ENCODE measurements around the gene TUBB6.

Gene TUBB6

DNA sequence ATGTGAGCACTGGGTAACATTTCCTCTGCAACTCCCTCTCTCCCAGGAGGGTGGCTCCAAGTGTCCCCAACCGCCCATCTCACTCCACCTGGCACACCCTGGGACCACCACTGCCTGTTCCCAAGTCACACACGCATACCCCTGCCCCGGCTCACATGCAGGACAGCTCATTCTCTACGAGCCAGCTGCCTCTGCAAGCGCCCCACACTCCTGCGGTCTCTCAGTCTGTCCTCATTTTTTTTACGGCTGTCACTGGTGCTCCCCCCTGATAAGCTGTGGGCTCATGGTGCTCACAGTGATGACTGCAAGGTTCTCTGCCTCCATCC is 38.2 kb downstream of the TUBB6 start:
- DNase-seq (ENCODE audit: extremely low read depth, low read depth): no peak
- TF ChIP-seq, protein P1, sequence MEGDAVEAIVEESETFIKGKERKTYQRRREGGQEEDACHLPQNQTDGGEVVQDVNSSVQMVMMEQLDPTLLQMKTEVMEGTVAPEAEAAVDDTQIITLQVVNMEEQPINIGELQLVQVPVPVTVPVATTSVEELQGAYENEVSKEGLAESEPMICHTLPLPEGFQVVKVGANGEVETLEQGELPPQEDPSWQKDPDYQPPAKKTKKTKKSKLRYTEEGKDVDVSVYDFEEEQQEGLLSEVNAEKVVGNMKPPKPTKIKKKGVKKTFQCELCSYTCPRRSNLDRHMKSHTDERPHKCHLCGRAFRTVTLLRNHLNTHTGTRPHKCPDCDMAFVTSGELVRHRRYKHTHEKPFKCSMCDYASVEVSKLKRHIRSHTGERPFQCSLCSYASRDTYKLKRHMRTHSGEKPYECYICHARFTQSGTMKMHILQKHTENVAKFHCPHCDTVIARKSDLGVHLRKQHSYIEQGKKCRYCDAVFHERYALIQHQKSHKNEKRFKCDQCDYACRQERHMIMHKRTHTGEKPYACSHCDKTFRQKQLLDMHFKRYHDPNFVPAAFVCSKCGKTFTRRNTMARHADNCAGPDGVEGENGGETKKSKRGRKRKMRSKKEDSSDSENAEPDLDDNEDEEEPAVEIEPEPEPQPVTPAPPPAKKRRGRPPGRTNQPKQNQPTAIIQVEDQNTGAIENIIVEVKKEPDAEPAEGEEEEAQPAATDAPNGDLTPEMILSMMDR (IDR thresholded peaks at IDR 0.05; ENCODE audit: low read depth, low read length, missing control alignments): no peak
- no peak overlapping the region for H3K4me3 ChIP-seq (replicated peaks; ENCODE audit: low read depth, low read length)

DNA sequence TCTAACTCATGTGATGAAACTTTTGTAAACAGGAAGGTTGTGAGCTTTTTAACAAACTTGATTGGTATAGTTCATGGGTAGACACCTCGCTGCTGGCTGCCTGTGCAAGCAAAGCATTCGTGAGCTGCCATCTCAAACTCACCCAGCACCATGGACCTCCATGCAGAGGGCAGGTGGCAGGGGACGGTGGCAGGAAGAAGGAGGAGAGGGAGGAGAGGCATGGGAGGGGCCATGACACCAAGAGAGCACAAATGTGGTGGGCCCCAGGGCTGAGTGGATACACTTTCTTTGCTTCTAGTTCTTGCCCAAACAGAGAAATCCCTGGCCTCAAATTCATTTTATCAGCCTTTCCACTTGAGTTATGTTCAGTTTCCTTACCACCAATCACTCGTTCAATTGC is 39.9 kb downstream of the TUBB6 start:
- no peak for DNase-seq (ENCODE audit: extremely low read depth, low read depth)
- no peak overlapping the region for H3K4me3 ChIP-seq (replicated peaks; ENCODE audit: low read depth, low read length)
- TF ChIP-seq, protein P1 (IDR thresholded peaks at IDR 0.05; ENCODE audit: low read depth, low read length, missing control alignments): no peak

DNA sequence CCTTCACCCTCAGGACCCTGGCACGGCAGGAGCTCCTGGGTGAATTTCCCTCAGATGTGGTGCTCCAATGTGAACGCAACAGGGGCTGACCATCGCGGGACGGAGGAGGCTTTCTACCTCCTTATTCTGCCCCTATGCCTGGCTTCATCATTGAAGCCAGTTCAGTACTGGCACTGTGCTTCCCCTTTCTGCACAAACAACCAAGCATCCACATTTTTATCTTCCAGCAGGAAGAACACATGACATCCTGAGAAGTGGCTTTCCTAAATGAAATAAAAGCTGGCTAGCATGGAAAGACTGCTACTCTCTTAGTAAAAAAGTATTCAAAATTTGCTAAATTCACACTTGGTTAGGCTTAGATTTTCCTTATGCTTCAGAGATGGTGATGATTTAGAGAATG is 44.1 kb downstream of the TUBB6 start:
- TF ChIP-seq, protein P1 (IDR thresholded peaks at IDR 0.05; ENCODE audit: low read depth, low read length, missing control alignments): no peak
- DNase-seq (ENCODE audit: extremely low read depth, low read depth): no peak
- no peak overlapping the region for H3K4me3 ChIP-seq (replicated peaks; ENCODE audit: low read depth, low read length)

DNA sequence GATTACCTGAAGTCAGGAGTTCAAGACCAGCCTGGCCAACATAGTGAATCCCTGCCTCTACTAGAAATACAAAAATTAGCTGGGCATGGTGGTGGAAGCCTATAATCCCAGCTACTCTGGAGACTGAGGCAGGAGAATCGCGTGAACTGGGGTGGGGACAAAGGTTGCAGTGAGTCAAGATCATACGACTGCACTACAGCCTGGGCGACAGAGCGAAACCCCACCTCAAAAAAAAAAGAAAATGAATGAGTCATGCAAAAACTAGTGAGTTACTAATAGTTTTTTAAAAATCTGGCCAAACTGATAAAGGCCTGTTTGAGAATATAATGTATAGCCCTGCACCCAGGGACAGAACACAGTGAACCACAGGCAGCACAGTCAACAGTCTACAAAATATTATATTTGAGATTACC is 51.5 kb downstream of the TUBB6 start:
- H3K4me3 ChIP-seq (replicated peaks; ENCODE audit: low read depth, low read length): no peak overlapping the region
- TF ChIP-seq, protein P1 (IDR thresholded peaks at IDR 0.05; ENCODE audit: low read depth, low read length, missing control alignments): no peak
- DNase-seq (ENCODE audit: extremely low read depth, low read depth): no peak

DNA sequence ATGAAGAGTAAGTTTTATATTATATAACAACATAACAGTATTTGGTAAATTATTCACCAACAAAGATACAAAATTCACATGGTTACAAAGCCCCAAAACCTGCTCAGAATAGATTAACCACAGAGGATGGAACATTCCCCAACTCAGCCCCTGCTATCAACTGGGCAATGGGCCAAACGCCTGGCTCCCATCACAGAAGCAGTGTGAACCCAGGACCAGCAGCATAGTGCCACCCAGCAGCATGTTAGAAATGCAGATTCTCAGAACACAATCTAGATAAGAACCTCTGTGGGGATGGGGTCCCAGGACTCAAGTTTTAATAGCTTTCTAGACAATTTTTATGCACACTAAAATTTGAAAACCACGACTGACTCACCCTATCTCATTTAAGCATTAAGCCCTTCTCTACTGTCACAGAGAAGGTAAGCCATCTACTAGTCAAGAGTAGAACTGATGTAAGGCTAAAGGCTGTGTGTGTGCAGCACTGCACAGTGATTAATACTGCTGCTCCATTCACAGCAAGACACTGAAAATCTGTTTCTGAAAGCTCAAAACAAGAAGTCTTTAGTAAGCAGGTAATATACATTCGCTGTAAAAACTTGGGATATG is 53.8 kb downstream of the TUBB6 start:
- no peak overlapping the region for H3K4me3 ChIP-seq (replicated peaks; ENCODE audit: low read depth, low read length)
- TF ChIP-seq, protein P1 (IDR thresholded peaks at IDR 0.05; ENCODE audit: low read depth, low read length, missing control alignments): no peak
- DNase-seq (ENCODE audit: extremely low read depth, low read depth): no peak

DNA sequence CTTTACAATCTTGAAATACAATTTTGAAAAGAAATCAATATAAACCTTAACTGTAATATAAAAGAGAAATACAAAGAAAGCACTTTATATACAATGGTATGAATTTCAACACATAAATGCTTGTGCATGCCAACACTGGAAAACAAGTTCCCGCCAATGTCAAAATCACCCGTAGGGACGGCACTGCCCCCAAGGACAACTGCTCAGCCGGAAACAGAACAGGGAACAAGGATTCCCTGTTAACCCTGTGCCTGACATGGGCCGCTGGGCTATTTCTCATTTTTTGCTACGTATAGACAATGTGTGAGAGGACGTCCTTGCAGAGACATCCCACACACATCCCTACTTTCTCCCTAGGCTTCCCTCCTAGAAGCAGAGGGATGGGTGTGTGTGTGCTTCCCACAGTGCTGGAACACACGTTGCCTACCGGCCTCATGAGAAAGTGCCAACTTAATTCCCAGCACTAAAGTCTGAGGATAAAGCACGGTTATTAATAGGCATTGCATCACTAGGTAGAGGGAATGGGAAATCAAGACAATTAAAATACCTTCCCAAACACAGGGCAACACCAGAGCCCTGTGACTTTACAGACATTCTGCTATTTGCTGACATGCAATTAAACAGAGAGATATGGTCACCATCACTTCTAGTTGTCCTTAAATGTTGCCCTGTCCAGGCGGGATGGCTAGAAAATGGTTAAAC is 54.6 kb downstream of the TUBB6 start:
- DNase-seq (ENCODE audit: extremely low read depth, low read depth): no peak

More for the DNA sequence above, 54.6 kb downstream of the TUBB6 start:
- no peak overlapping the region for H3K4me3 ChIP-seq (replicated peaks; ENCODE audit: low read depth, low read length)
- TF ChIP-seq, protein P1 (IDR thresholded peaks at IDR 0.05; ENCODE audit: low read depth, low read length, missing control alignments): no peak

Data from HFF-Myc (cell line).